GM12878 (cell line): ENCODE data around the gene FGR. TPM values are rescaled to one million over a fixed set of nuclear protein-coding genes. Genes with fewer than 3 reads are reported as not detected.
A peak's percentile ranks its signal among the peaks of the same experiment; 100 is the strongest.

Experiments used
- ATF7 ChIP-seq: fragments of 450-650 bp; IDR thresholded peaks from 2 replicates; pipeline ENCODE4 v1.6.1; 2016; ENCODE audit warnings: low read depth, mild to moderate bottlenecking
- BMI1 ChIP-seq: fragments of 450-650 bp; IDR thresholded peaks from 2 replicates; pipeline ENCODE4 v1.6.1; 2016; ENCODE audit warnings: mild to moderate bottlenecking, moderate library complexity, borderline replicate concordance
- DPF2 ChIP-seq: fragments of 450-650 bp; IDR thresholded peaks from 2 replicates; pipeline ENCODE4 v1.6.1; 2017; ENCODE audit warnings: mild to moderate bottlenecking
- EZH2 ChIP-seq: IDR thresholded peaks from 2 replicates; pipeline ENCODE4 v1.6.1; 2012; ENCODE audit warnings: low read depth, mild to moderate bottlenecking, control low read depth, inconsistent platforms, low read length, borderline replicate concordance; ENCODE audit not compliant: control insufficient read depth
- IKZF1 ChIP-seq: fragments of 450-650 bp; conservative IDR thresholded peaks from 2 replicates; pipeline ENCODE4 v1.6.1; 2017; ENCODE audit warnings: antibody characterized with exemption, mild to moderate bottlenecking
- JUNB ChIP-seq: IDR thresholded peaks from 2 replicates; pipeline ENCODE4 v1.6.1; 2016; ENCODE audit warnings: antibody characterized with exemption, mild to moderate bottlenecking
- NFXL1 ChIP-seq: fragments of 450-650 bp; IDR thresholded peaks from 2 replicates; pipeline ENCODE4 v1.6.1; 2017; ENCODE audit warnings: antibody characterized with exemption, mild to moderate bottlenecking, borderline replicate concordance
- NFYA ChIP-seq: IDR thresholded peaks from 2 replicates; pipeline ENCODE4 v1.6.1; 2011; ENCODE audit warnings: low read depth, mild to moderate bottlenecking, low read length, improper control_type of control experiment, borderline replicate concordance
- NFYB ChIP-seq: IDR thresholded peaks from 2 replicates; pipeline ENCODE4 v1.6.1; 2011; ENCODE audit warnings: low read depth, mild to moderate bottlenecking, low read length, improper control_type of control experiment, moderate library complexity; ENCODE audit not compliant: insufficient read depth
- NR2C2 ChIP-seq: IDR thresholded peaks from 2 replicates; pipeline ENCODE4 v1.6.1; 2011; ENCODE audit warnings: borderline replicate concordance, low read depth; ENCODE audit not compliant: control insufficient read depth, insufficient read length
- SMC3 ChIP-seq: IDR thresholded peaks from 2 replicates; pipeline ENCODE4 v1.6.1; 2011; ENCODE audit warnings: low read length, improper control_type of control experiment, borderline replicate concordance
- STAT3 ChIP-seq: IDR thresholded peaks from 2 replicates; pipeline ENCODE4 v1.6.1; 2011; ENCODE audit warnings: low read depth, low read length, improper control_type of control experiment
- YY1 ChIP-seq: IDR thresholded peaks from 2 replicates; pipeline ENCODE4 v1.6.1; 2011; ENCODE audit warnings: low read depth, mild to moderate bottlenecking, low read length
- ZNF207 ChIP-seq: fragments of 450-650 bp; IDR thresholded peaks from 2 replicates; pipeline ENCODE4 v1.6.1; 2014; ENCODE audit warnings: antibody characterized with exemption, mild to moderate bottlenecking, borderline replicate concordance
- polyA plus RNA-seq, 11 experiments: library from polyadenylated mRNA; depleted of rRNA in 4 of 11; unstranded in 6 of 11; stranded (reverse) in 5 of 11; fragments of >200 nt; fragmentation: Nextera tagmentation in 4 of 11; fragmentation: Illumina TruSeq in 1 of 11; extraction: Ambion mirVana in 4 of 11; extraction: Trizol in 1 of 11; gene quantifications; 1 replicate in 1 of 11; 2 replicates in 10 of 11; pipeline versions ENCODE4 v1.2.1 to v1.2.3, GENCODE V29; 2011 to 2016; ENCODE audit warnings: inconsistent platforms in 2 of 11, missing spikeins in 2 of 11, low read depth in 1 of 11
- total RNA-seq, 4 experiments: library from RNA; depleted of rRNA in 3 of 4; stranded (reverse); fragments of >200 nt in 3 of 4; fragmentation: Illumina TruSeq in 1 of 4; extraction: Trizol in 1 of 4; gene quantifications; 2 replicates each; pipeline versions ENCODE4 v1.2.1 to v1.2.3, GENCODE V29; 2013 to 2021
- TF ChIP-seq, protein P1 (sequence below): fragments of 450-650 bp; IDR thresholded peaks from 2 replicates; pipeline ENCODE4 v1.6.1; 2018; ENCODE audit warnings: borderline replicate concordance, mild to moderate bottlenecking; ENCODE audit not compliant: partially characterized antibody
- TF ChIP-seq, protein P2 (sequence below): fragments of 150-350 bp; IDR thresholded peaks from 2 replicates; pipeline ENCODE4 v1.6.1; 2014; ENCODE audit warnings: mild to moderate bottlenecking, low read depth, low read length
- TF ChIP-seq, protein P3 (sequence below): IDR thresholded peaks from 2 replicates; pipeline ENCODE4 v1.6.1; 2011; ENCODE audit warnings: mild to moderate bottlenecking, low read depth, low read length, moderate library complexity; ENCODE audit not compliant: insufficient replicate concordance

FGR gene
- total and polyA plus RNA-seq, 10 of the 15 experiments (the other 5 are each of a cell fraction or from before 2014, with no cell fraction given), result 10.9 to 193 (median 74.7) TPM

DNA sequence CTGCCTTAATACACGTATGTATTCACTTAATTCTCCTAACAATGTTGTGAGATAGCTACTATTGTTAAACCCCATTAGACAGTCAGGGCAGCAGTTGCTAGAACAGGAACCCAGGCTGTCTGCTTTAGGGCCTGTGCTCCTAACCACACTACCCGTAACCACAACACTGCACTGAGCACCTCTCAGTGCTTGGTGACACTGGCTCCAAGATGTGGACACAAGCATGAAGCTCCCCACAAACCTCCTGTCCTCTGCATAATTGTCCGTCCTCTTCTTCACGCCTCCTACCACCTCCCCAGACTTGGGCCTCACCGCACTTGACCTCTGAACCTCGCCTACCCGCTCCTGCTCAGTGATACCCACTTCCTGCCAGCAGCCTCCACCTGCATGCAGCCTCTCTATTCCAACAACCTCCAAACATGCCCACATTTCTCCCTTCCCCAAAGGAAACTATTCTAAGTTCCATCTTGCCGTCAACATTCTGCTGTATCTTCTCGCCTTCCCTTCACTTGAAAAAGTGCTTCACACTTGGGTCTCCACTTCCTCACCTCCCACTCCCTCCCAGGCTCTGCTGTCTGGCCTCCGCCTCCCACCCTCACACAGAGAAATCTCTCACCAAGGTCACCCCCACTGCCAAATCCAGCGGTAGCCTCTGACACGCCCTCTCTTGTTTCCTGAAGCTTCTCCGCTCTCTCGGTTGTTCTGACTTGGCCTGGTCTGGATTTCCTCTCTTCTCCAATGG is 16.5 kb downstream of the FGR start (continued):
- TF ChIP-seq, protein P1, sequence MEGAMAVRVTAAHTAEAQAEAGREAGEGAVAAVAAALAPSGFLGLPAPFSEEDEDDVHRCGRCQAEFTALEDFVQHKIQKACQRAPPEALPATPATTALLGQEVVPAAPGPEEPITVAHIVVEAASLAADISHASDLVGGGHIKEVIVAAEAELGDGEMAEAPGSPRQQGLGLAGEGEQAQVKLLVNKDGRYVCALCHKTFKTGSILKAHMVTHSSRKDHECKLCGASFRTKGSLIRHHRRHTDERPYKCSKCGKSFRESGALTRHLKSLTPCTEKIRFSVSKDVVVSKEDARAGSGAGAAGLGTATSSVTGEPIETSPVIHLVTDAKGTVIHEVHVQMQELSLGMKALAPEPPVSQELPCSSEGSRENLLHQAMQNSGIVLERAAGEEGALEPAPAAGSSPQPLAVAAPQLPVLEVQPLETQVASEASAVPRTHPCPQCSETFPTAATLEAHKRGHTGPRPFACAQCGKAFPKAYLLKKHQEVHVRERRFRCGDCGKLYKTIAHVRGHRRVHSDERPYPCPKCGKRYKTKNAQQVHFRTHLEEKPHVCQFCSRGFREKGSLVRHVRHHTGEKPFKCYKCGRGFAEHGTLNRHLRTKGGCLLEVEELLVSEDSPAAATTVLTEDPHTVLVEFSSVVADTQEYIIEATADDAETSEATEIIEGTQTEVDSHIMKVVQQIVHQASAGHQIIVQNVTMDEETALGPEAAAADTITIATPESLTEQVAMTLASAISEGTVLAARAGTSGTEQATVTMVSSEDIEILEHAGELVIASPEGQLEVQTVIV, result no peak
- TF ChIP-seq STAT3 (no peak), DPF2 (no peak; the same call in 1 of the 2 replicates), NR2C2 (no peak), BMI1 (no peak), YY1 (no peak), ZNF207 (no peak), NFYB (no peak), EZH2 (no peak), JUNB (no peak), NFXL1 (no peak), ATF7 (0 out of 2 replicates have a peak, but pooled peaks have one; percentile 15), SMC3 (no peak), IKZF1 (peak; percentile 89), NFYA (no peak)
- TF ChIP-seq, protein P2, sequence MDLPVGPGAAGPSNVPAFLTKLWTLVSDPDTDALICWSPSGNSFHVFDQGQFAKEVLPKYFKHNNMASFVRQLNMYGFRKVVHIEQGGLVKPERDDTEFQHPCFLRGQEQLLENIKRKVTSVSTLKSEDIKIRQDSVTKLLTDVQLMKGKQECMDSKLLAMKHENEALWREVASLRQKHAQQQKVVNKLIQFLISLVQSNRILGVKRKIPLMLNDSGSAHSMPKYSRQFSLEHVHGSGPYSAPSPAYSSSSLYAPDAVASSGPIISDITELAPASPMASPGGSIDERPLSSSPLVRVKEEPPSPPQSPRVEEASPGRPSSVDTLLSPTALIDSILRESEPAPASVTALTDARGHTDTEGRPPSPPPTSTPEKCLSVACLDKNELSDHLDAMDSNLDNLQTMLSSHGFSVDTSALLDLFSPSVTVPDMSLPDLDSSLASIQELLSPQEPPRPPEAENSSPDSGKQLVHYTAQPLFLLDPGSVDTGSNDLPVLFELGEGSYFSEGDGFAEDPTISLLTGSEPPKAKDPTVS, result no peak
- TF ChIP-seq, protein P3, sequence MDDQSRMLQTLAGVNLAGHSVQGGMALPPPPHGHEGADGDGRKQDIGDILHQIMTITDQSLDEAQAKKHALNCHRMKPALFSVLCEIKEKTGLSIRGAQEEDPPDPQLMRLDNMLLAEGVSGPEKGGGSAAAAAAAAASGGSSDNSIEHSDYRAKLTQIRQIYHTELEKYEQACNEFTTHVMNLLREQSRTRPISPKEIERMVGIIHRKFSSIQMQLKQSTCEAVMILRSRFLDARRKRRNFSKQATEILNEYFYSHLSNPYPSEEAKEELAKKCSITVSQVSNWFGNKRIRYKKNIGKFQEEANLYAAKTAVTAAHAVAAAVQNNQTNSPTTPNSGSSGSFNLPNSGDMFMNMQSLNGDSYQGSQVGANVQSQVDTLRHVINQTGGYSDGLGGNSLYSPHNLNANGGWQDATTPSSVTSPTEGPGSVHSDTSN, result no peak
- TF ChIP-seq, all 136 proteins: peak for 16
